ENCODE measurements around the gene PTGR1. TPM values are rescaled to one million over a fixed set of nuclear protein-coding genes. Genes with fewer than 3 reads are reported as not detected.
"Not testable (repeated sequence)": the region's sequence is repeated elsewhere in the genome, so short reads cannot be mapped to it uniquely, and the experiment has no call there.

Gene PTGR1
- total RNA-seq, 2 experiments from 2014 or later, result 1.1 to 1.6 TPM

GRCh38 chr9:111572950-111573604 lies 26.4 kb downstream of the PTGR1 start:
- no peaks in the 10 kb centered on the region for H3K4me1 Mint-ChIP-seq (ENCODE audit: low read depth)
- no peak for DNase-seq
- H3K27me3 Mint-ChIP-seq (ENCODE audit: low read depth), result peaks cover 2% of the 10 kb centered on the region
- peaks cover 6% of the 10 kb centered on the region for H3K36me3 Mint-ChIP-seq (ENCODE audit: low read depth)
- peaks cover 11% of the 10 kb centered on the region for H3K9me3 Mint-ChIP-seq
- H3K27ac Mint-ChIP-seq, result no peak overlapping the region
- intact Hi-C loops (cut with micrococcal nuclease), result no loop called here
- CTCF ChIA-PET, result interaction anchor here (1.3 kb wide), 1 partner anchor 48 kb away, joined by 4 read pairs; the partner anchor contains the start of gene ZNF483
- no peak overlapping the region for H3K4me3 Mint-ChIP-seq

- H3K27me3 Mint-ChIP-seq (ENCODE audit: low read depth); H3K27ac Mint-ChIP-seq; DNase-seq; H3K4me3 Mint-ChIP-seq; H3K4me1 Mint-ChIP-seq (ENCODE audit: low read depth); H3K36me3 Mint-ChIP-seq (ENCODE audit: low read depth): not testable (repeated sequence)
- intact Hi-C loops (cut with micrococcal nuclease), result loop anchor here (10.0 kb wide), 1 partner anchor 53 kb away; no protein-coding TSS in a partner anchor
- H3K9me3 Mint-ChIP-seq, result peaks cover 23% of the 10 kb centered on the region
- CTCF ChIA-PET, result interaction anchor here (0.6 kb wide), 1 partner anchor 30 kb away, joined by 3 read pairs; no protein-coding TSS in a partner anchor
These were observed 31.3 kb downstream of the PTGR1 start for GRCh38 chr9:111568127-111568526.

GRCh38 chr9:111566234-111566633 lies 33.2 kb downstream of the PTGR1 start:
- intact Hi-C loops (cut with micrococcal nuclease), result loop anchor here (10.0 kb wide), 1 partner anchor 51 kb away; no protein-coding TSS in a partner anchor

GRCh38 chr9:111561165-111561719 lies 38.2 kb downstream of the PTGR1 start:
- Mint-ChIP-seq H3K9me3 (peaks cover 18% of the 10 kb centered on the region), H3K4me3 (no peak overlapping the region), H3K27ac (no peak overlapping the region), H3K36me3 (ENCODE audit: low read depth) (peaks cover 9% of the 10 kb centered on the region), H3K27me3 (ENCODE audit: low read depth) (no peaks in the 10 kb centered on the region), H3K4me1 (ENCODE audit: low read depth) (no peaks in the 10 kb centered on the region)
- DNase-seq, result no peak
- intact Hi-C loops (cut with micrococcal nuclease), result loop anchor here (10.0 kb wide), 1 partner anchor 46 kb away; no protein-coding TSS in a partner anchor
- CTCF ChIA-PET, result no interaction called here

More at GRCh38 chr9:111566234-111566633, 33.2 kb downstream of the PTGR1 start:
- no peak for DNase-seq
- H3K9me3 Mint-ChIP-seq, result peaks cover 23% of the 10 kb centered on the region
- H3K4me1 Mint-ChIP-seq (ENCODE audit: low read depth), result no peaks in the 10 kb centered on the region
- H3K27ac Mint-ChIP-seq, result no peak overlapping the region
- H3K36me3 Mint-ChIP-seq (ENCODE audit: low read depth), result peaks cover 9% of the 10 kb centered on the region
- H3K27me3 Mint-ChIP-seq (ENCODE audit: low read depth), result no peaks in the 10 kb centered on the region
- H3K4me3 Mint-ChIP-seq, result no peak overlapping the region
- CTCF ChIA-PET, result no interaction called here

GRCh38 chr9:111559000-111559610 lies 40.3 kb downstream of the PTGR1 start:
- Mint-ChIP-seq H3K27me3 (ENCODE audit: low read depth) (no peaks in the 10 kb centered on the region), H3K27ac (no peak overlapping the region), H3K4me3 (no peak overlapping the region), H3K9me3 (peaks cover 36% of the 10 kb centered on the region), H3K4me1 (ENCODE audit: low read depth) (no peaks in the 10 kb centered on the region), H3K36me3 (ENCODE audit: low read depth) (peaks cover 24% of the 10 kb centered on the region)
- DNase-seq, result no peak
- CTCF ChIA-PET, result no interaction called here
- intact Hi-C loops (cut with micrococcal nuclease), result no loop called here

- H3K36me3 Mint-ChIP-seq (ENCODE audit: low read depth), result peaks cover 39% of the 10 kb centered on the region
- not testable (repeated sequence) for H3K27ac Mint-ChIP-seq
These were observed 44.0 kb downstream of the PTGR1 start for GRCh38 chr9:111555425-111555824.

GRCh38 chr9:111548623-111549022 lies 50.8 kb downstream of the PTGR1 start:
- Mint-ChIP-seq H3K9me3 (peaks cover 58% of the 10 kb centered on the region), H3K27me3 (ENCODE audit: low read depth) (no peaks in the 10 kb centered on the region), H3K4me1 (ENCODE audit: low read depth) (no peaks in the 10 kb centered on the region), H3K4me3 (no peak overlapping the region), H3K36me3 (ENCODE audit: low read depth) (peaks cover 64% of the 10 kb centered on the region), H3K27ac (no peak overlapping the region)
- no peak for DNase-seq
- intact Hi-C loops (cut with micrococcal nuclease), result no loop called here
- CTCF ChIA-PET, result no interaction called here

More at GRCh38 chr9:111555425-111555824, 44.0 kb downstream of the PTGR1 start:
- H3K9me3 Mint-ChIP-seq, result peaks cover 47% of the 10 kb centered on the region
- CTCF ChIA-PET; H3K4me3 Mint-ChIP-seq; H3K27me3 Mint-ChIP-seq (ENCODE audit: low read depth); H3K4me1 Mint-ChIP-seq (ENCODE audit: low read depth); intact Hi-C loops (cut with micrococcal nuclease); DNase-seq: not testable (repeated sequence)

GRCh38 chr9:111542497-111543254 lies 56.8 kb downstream of the PTGR1 start:
- H3K4me1 Mint-ChIP-seq (ENCODE audit: low read depth), result no peaks in the 10 kb centered on the region
- no peak overlapping the region for H3K27ac Mint-ChIP-seq
- H3K4me3 Mint-ChIP-seq, result no peak overlapping the region
- intact Hi-C loops (cut with micrococcal nuclease), result no loop called here
- peaks cover 72% of the 10 kb centered on the region for H3K9me3 Mint-ChIP-seq
- DNase-seq, result no peak
- peaks cover 79% of the 10 kb centered on the region for H3K36me3 Mint-ChIP-seq (ENCODE audit: low read depth)
- CTCF ChIA-PET, result no interaction called here
- no peaks in the 10 kb centered on the region for H3K27me3 Mint-ChIP-seq (ENCODE audit: low read depth)

- no peak for DNase-seq
- Mint-ChIP-seq H3K4me1 (ENCODE audit: low read depth) (no peaks in the 10 kb centered on the region), H3K27ac (no peak overlapping the region), H3K36me3 (ENCODE audit: low read depth) (peaks cover 66% of the 10 kb centered on the region), H3K4me3 (no peak overlapping the region), H3K27me3 (ENCODE audit: low read depth) (no peaks in the 10 kb centered on the region), H3K9me3 (peaks cover 29% of the 10 kb centered on the region)
- CTCF ChIA-PET, result interaction anchor here (0.9 kb wide), 1 partner anchor 82 kb away, joined by 3 read pairs; no protein-coding TSS in a partner anchor
- intact Hi-C loops (cut with micrococcal nuclease), result no loop called here
These were observed 66.2 kb downstream of the PTGR1 start for GRCh38 chr9:111533099-111533790.

GRCh38 chr9:111531716-111532115 lies 67.7 kb downstream of the PTGR1 start:
- no peak overlapping the region for H3K27ac Mint-ChIP-seq
- CTCF ChIA-PET, result no interaction called here
- DNase-seq, result no peak
- no peak overlapping the region for H3K4me3 Mint-ChIP-seq
- peaks cover 57% of the 10 kb centered on the region for H3K36me3 Mint-ChIP-seq (ENCODE audit: low read depth)
- H3K9me3 Mint-ChIP-seq, result peaks cover 24% of the 10 kb centered on the region
- no peaks in the 10 kb centered on the region for H3K4me1 Mint-ChIP-seq (ENCODE audit: low read depth)
- H3K27me3 Mint-ChIP-seq (ENCODE audit: low read depth), result no peaks in the 10 kb centered on the region
- intact Hi-C loops (cut with micrococcal nuclease), result no loop called here

- Mint-ChIP-seq H3K4me3 (no peak overlapping the region), H3K4me1 (ENCODE audit: low read depth) (peaks cover 11% of the 10 kb centered on the region), H3K9me3 (peaks cover 18% of the 10 kb centered on the region), H3K36me3 (ENCODE audit: low read depth) (peaks cover 45% of the 10 kb centered on the region), H3K27me3 (ENCODE audit: low read depth) (no peaks in the 10 kb centered on the region), H3K27ac (no peak overlapping the region)
- CTCF ChIA-PET, result no interaction called here
- intact Hi-C loops (cut with micrococcal nuclease), result loop anchor here (5.0 kb wide), 1 partner anchor 1272 kb away; the partner anchor contains the start of gene TXN
- no peak for DNase-seq
These were observed 69.7 kb downstream of the PTGR1 start for GRCh38 chr9:111529787-111530186.
